BE2C (cell line): ENCODE measurements around the gene IRF5.

Source experiments
- DNase-seq: peaks from one replicate; pipeline ENCODE4 v3.0.0-alpha.2; 2020
- H3K27me3 ChIP-seq: fragments of 250-450 bp; sonication (Bioruptor Pico); 2 replicates; pipeline ENCODE4 v1.5.1; 2020; ENCODE audit warnings: mild to moderate bottlenecking
- H3K36me3 ChIP-seq: fragments of 250-450 bp; sonication (Bioruptor Pico); 2 replicates; pipeline ENCODE4 v1.5.1; 2020; ENCODE audit warnings: mild to moderate bottlenecking
- H3K4me1 ChIP-seq: fragments of 250-450 bp; sonication (Bioruptor Pico); 2 replicates; pipeline ENCODE4 v1.5.1; 2020
- H3K4me3 ChIP-seq: 2 replicates; pipeline ENCODE4 v1.5.1; 2011; ENCODE audit warnings: low read depth, low read length
- H3K9me3 ChIP-seq: fragments of 250-450 bp; sonication (Bioruptor Pico); 2 replicates; pipeline ENCODE4 v1.5.1; 2020
- CTCF ChIP-seq: IDR thresholded peaks from 2 replicates; pipeline ENCODE4 v1.5.1; 2012; ENCODE audit warnings: mild to moderate bottlenecking, low read depth, low read length

Gene IRF5

GRCh38 chr7:128904381-128905197, 33.1 kb upstream of the IRF5 start:
- peaks cover 6% of the 10 kb centered on the region for H3K4me1 ChIP-seq
- DNase-seq, result no peak
- peak; percentile 73 for TF ChIP-seq CTCF
- H3K4me3 ChIP-seq, result 0 out of 2 replicates have a peak overlapping the region, but pooled peaks have one; percentile 2
- H3K9me3 ChIP-seq, result no peaks in the 10 kb centered on the region
- H3K36me3 ChIP-seq, result no peaks in the 10 kb centered on the region
- H3K27me3 ChIP-seq, result no peaks in the 10 kb centered on the region

GRCh38 chr7:128906001-128906765, 31.5 kb upstream of the IRF5 start:
- Histone ChIP-seq H3K4me1 (peaks cover 6% of the 10 kb centered on the region), H3K4me3 (no peak overlapping the region), H3K9me3 (no peaks in the 10 kb centered on the region), H3K27me3 (no peaks in the 10 kb centered on the region), H3K36me3 (no peaks in the 10 kb centered on the region)
- no peak for TF ChIP-seq CTCF
- DNase-seq, result no peak

- no peaks in the 10 kb centered on the region for H3K9me3 ChIP-seq
- no peak overlapping the region for H3K4me3 ChIP-seq
- no peaks in the 10 kb centered on the region for H3K36me3 ChIP-seq
- H3K27me3 ChIP-seq, result no peaks in the 10 kb centered on the region
- TF ChIP-seq CTCF, result no peak
- no peak for DNase-seq
- H3K4me1 ChIP-seq, result peaks cover 10% of the 10 kb centered on the region
Observed at GRCh38 chr7:128906766-128907559, 30.8 kb upstream of the IRF5 start.

- no peaks in the 10 kb centered on the region for H3K27me3 ChIP-seq
- H3K4me1 ChIP-seq, result peaks cover 10% of the 10 kb centered on the region
- H3K36me3 ChIP-seq, result no peaks in the 10 kb centered on the region
- H3K9me3 ChIP-seq, result no peaks in the 10 kb centered on the region
- no peak for TF ChIP-seq CTCF
- DNase-seq, result no peak
- peak overlapping the region; percentile 58 for H3K4me3 ChIP-seq
Observed at GRCh38 chr7:128908750-128909624, 28.7 kb upstream of the IRF5 start.

GRCh38 chr7:128909625-128910568, 27.8 kb upstream of the IRF5 start:
- Histone ChIP-seq H3K27me3 (no peaks in the 10 kb centered on the region), H3K4me1 (peaks cover 10% of the 10 kb centered on the region), H3K9me3 (no peaks in the 10 kb centered on the region), H3K36me3 (no peaks in the 10 kb centered on the region), H3K4me3 (peak overlapping the region; percentile 58)
- peak; percentile 84 for DNase-seq
- no peak for TF ChIP-seq CTCF
